ENCODE data around the gene MBD3L3. TPM values are rescaled to one million over a fixed set of nuclear protein-coding genes. Genes with fewer than 3 reads are reported as not detected.
"Not testable (repeated sequence)": the region's sequence is repeated elsewhere in the genome, so short reads cannot be mapped to it uniquely, and the experiment has no call there.

The MBD3L3 gene
- total and polyA plus RNA-seq, 9 of the 15 experiments (the other 6 are each of a cell fraction or from before 2014, with no cell fraction given), result not detected

DNA sequence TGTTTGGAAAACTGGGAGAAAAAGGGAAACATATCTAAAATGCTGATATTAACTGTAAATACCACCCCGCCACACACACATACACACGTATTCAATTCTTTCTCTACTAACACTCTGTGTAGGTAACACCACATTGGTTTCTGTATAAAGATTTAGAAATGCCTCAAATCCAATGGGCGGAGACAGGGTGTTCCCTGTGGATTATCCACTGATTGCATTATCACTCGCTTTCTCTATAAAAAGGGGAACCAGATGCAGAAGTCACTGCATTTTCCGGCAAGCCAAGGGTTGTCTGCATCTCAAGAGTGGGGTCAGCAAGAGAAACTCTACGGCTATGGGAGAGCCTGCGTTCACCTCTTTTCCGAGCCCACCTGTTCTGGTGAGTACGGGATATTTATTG is 28.2 kb downstream of the MBD3L3 start, which contains the start of gene MBD3L5:
TSS of gene MBD3L5 (plus strand) at position 301 of the 400 bp plus-strand sequence. CDS start at position 335, 34 bp downstream.
- not testable (repeated sequence) for BruUV-seq (replicated peaks)

DNA sequence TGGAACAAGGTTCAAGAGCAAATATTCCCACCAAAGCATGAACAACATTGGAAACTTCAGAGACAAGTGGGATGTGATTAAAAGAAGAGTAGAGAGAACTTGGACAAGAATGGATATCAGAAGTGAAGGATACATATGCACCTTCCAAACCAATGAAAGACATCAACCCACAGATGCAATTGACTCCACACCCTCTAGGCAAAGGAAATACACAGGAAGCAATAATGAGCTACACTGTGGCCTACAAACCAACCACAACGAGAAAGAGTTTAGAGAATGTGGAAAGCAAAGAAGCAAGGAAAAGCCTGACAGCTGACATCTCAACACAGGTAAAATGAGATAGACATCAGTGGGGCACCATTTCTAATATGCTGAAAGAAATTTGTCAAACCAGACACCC is 29.7 kb downstream of the MBD3L3 start:
- intact Hi-C loops (cut with micrococcal nuclease); H3K27me3 ChIP-seq (ENCODE audit: control insufficient read depth in 2 of 2, insufficient read depth in 2 of 2, low read length in 2 of 2); H3K4me3 ChIP-seq; H3K36me3 ChIP-seq (ENCODE audit: control insufficient read depth, insufficient read depth, low read length); CTCF ChIA-PET (ENCODE audit: low intra/inter-chr PET ratio); H2AFZ ChIP-seq (ENCODE audit: low read depth, low read length); POLR2A ChIA-PET; H3K27ac ChIP-seq (ENCODE audit: extremely low read depth, low read depth, low read length); DNase-seq (ENCODE audit: extremely low read depth in 1 of 4, low spot score in 3 of 4); H3K79me2 ChIP-seq (ENCODE audit: control insufficient read depth, insufficient read depth, low read length); ATAC-seq; FAIRE-seq; H4K20me1 ChIP-seq (replicated peaks; ENCODE audit: control insufficient read depth, insufficient read depth, low read length); H3K9me3 ChIP-seq (replicated peaks; ENCODE audit: control insufficient read depth, insufficient read depth, low read depth, low read length); H3K4me2 ChIP-seq (ENCODE audit: insufficient read depth, low read length); H3K9ac ChIP-seq (ENCODE audit: insufficient read depth in 1 of 2, low read depth in 2 of 2, low read length in 2 of 2); BruUV-seq (replicated peaks); H3K4me1 ChIP-seq (replicated peaks in 1 of 2; ENCODE audit: control insufficient read depth in 2 of 2, insufficient read depth in 2 of 2, low read length in 2 of 2); H3K9me1 ChIP-seq (ENCODE audit: control insufficient read depth, insufficient read depth, low read length): not testable (repeated sequence)
- WGBS (ENCODE audit: insufficient coverage, low coverage, missing lambda C conversion rate), result no CpG with 5 or more reads among the region's 1 CpG
- in situ Hi-C loops (cut with MboI), result loop anchor here (5.0 kb wide), 1 partner anchor 39 kb away; the partner anchor contains the start of gene ZNF557

More for the DNA sequence above, 28.2 kb downstream of the MBD3L3 start, which contains the start of gene MBD3L5:
- H3K4me1 ChIP-seq (replicated peaks in 1 of 2; ENCODE audit: control insufficient read depth in 2 of 2, insufficient read depth in 2 of 2, low read length in 2 of 2); in situ Hi-C loops (cut with MboI); CTCF ChIA-PET (ENCODE audit: low intra/inter-chr PET ratio); H3K36me3 ChIP-seq (ENCODE audit: control insufficient read depth, insufficient read depth, low read length); H2AFZ ChIP-seq (ENCODE audit: low read depth, low read length); H3K4me3 ChIP-seq; H3K9me3 ChIP-seq (replicated peaks; ENCODE audit: control insufficient read depth, insufficient read depth, low read depth, low read length); H3K27me3 ChIP-seq (ENCODE audit: control insufficient read depth in 2 of 2, insufficient read depth in 2 of 2, low read length in 2 of 2); H3K9me1 ChIP-seq (ENCODE audit: control insufficient read depth, insufficient read depth, low read length); FAIRE-seq; ATAC-seq; H3K9ac ChIP-seq (ENCODE audit: insufficient read depth in 1 of 2, low read depth in 2 of 2, low read length in 2 of 2); H4K20me1 ChIP-seq (replicated peaks; ENCODE audit: control insufficient read depth, insufficient read depth, low read length); H3K27ac ChIP-seq (ENCODE audit: extremely low read depth, low read depth, low read length); intact Hi-C loops (cut with micrococcal nuclease); H3K79me2 ChIP-seq (ENCODE audit: control insufficient read depth, insufficient read depth, low read length); DNase-seq (ENCODE audit: extremely low read depth in 1 of 4, low spot score in 3 of 4); H3K4me2 ChIP-seq (ENCODE audit: insufficient read depth, low read length); POLR2A ChIA-PET: not testable (repeated sequence)
- WGBS (ENCODE audit: insufficient coverage, low coverage, missing lambda C conversion rate), result no CpG with 5 or more reads among the region's 9 CpGs

DNA sequence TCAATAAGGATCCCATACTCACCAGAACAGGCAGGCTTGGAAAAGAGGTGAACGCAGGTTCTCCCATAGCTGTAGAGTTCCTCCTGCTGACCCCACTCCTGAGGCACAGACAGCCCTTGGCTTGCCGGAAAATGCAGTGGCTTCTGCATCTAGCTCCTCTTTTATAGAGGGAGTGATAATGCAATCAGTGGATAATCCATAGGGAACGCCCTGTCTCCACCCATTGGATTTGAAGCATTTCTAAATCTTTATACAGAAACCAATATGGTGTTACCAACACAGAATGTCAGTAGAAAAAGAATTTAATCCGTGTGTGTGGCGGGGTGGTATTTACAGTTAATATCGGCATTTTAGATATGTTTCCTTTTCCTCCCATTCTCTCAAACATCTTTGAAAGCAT is 37.1 kb downstream of the MBD3L3 start, which contains the start of gene MBD3L2B:
TSS of gene MBD3L2B (minus strand) at position 101 of the 400 bp plus-strand sequence. CDS start at position 67, 34 bp downstream.
- POLR2A ChIA-PET; H4K20me1 ChIP-seq (replicated peaks; ENCODE audit: control insufficient read depth, insufficient read depth, low read length); in situ Hi-C loops (cut with MboI); H3K4me2 ChIP-seq (ENCODE audit: insufficient read depth, low read length); H3K4me1 ChIP-seq (replicated peaks in 1 of 2; ENCODE audit: control insufficient read depth in 2 of 2, insufficient read depth in 2 of 2, low read length in 2 of 2); H3K9me3 ChIP-seq (replicated peaks; ENCODE audit: control insufficient read depth, insufficient read depth, low read depth, low read length); DNase-seq (ENCODE audit: extremely low read depth in 1 of 4, low spot score in 3 of 4); FAIRE-seq; H3K9ac ChIP-seq (ENCODE audit: insufficient read depth in 1 of 2, low read depth in 2 of 2, low read length in 2 of 2); H3K79me2 ChIP-seq (ENCODE audit: control insufficient read depth, insufficient read depth, low read length); H3K4me3 ChIP-seq; H2AFZ ChIP-seq (ENCODE audit: low read depth, low read length); H3K36me3 ChIP-seq (ENCODE audit: control insufficient read depth, insufficient read depth, low read length); H3K9me1 ChIP-seq (ENCODE audit: control insufficient read depth, insufficient read depth, low read length); BruUV-seq (replicated peaks); H3K27me3 ChIP-seq (ENCODE audit: control insufficient read depth in 2 of 2, insufficient read depth in 2 of 2, low read length in 2 of 2); ATAC-seq; intact Hi-C loops (cut with micrococcal nuclease); H3K27ac ChIP-seq (ENCODE audit: extremely low read depth, low read depth, low read length); CTCF ChIA-PET (ENCODE audit: low intra/inter-chr PET ratio): not testable (repeated sequence)
- no CpG with 5 or more reads among the region's 6 CpGs for WGBS (ENCODE audit: insufficient coverage, low coverage, missing lambda C conversion rate)

All from K562 (cell line).